ENCODE data around the gene FRMD8.

The FRMD8 gene, protein sequence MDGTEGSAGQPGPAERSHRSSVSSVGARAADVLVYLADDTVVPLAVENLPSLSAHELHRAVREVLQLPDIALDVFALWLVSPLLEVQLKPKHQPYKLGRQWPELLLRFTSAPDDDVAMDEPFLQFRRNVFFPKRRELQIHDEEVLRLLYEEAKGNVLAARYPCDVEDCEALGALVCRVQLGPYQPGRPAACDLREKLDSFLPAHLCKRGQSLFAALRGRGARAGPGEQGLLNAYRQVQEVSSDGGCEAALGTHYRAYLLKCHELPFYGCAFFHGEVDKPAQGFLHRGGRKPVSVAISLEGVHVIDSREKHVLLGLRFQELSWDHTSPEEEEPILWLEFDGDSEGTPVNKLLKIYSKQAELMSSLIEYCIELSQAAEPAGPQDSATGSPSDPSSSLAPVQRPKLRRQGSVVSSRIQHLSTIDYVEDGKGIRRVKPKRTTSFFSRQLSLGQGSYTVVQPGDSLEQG

DNA sequence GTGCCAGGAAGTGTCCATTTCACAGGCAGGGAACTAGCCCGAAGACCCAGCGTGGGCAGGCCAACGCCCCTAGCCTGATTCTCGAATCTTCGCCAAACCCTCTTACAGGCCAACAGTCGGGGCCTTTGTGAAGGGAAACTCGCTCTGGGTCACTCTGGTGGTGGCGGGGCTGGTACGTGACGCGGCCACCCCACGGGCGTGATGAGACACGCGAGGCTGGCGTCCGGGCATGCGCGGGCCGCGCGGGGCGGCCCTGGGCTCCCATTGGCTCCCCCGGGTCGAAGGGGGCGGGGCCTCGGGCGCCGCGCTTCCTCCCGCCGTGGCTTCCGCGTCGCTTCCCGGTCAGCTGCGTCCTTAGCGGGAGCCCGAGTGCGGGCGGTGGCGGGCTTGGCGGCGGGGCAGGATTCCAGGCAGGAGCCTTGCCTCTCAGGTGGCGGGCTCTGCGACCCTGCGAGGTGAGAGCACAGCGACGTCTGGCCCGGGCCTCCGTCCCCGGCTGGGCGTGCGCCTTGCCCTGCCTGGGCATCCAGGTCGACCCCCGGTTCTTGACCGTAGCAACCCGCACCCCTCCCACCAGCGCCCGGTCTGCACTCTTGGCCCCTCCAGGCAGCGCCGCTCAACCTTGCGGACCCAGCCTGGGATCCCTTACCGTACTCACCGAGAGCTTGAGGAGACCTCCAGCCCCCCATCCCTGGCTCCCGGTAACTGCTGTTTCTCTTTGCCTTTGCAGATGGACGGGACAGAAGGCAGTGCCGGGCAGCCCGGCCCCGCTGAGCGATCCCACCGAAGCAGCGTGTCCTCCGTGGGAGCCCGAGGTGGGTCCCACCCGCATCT is at the start of gene FRMD8:
Gene FRMD8 (plus strand): TSS at position 331 of the 834 bp plus-strand sequence. CDS start 400 bp downstream, at position 731.
- peak; percentile 87 for DNase-seq (ENCODE audit: low read depth)

DNA sequence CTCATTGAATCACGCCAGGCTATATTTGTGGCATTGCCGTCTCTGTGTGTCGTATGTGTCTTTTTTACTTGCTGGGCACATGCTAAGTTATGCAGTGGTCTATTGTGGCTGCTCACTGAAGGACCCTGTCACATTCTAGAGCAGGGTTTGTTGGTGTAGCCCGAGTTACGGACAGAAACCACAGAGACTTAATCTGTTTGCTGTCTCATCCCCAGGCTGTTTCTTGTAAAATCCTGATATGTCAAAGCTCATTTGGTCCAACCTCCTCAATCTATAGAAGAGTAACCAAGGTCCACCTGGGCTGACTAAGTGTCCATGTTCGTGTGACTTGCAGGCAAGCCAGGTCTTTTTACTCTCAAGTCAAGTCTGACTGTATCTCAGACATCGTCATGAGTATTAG is 47.8 kb upstream of the FRMD8 start:
- no peak for DNase-seq (ENCODE audit: low read depth)

DNA sequence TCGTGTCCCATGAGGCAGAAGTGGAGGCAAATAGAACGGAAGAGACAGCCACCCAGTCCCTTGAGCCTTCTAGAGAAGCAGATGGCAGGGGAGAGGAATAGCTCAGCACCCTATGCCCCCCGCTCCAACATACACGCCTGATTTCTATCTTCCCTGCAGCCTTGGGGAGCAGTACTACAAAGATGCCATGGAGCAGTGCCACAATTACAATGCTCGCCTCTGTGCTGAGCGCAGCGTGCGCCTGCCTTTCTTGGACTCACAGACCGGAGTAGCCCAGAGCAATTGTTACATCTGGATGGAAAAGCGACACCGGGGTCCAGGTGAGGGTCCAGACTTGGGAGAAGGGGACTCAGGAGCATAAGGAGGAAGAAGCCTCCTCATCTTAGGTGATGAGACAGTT is 46.2 kb upstream of the FRMD8 start:
- DNase-seq (ENCODE audit: low read depth): no peak

DNA sequence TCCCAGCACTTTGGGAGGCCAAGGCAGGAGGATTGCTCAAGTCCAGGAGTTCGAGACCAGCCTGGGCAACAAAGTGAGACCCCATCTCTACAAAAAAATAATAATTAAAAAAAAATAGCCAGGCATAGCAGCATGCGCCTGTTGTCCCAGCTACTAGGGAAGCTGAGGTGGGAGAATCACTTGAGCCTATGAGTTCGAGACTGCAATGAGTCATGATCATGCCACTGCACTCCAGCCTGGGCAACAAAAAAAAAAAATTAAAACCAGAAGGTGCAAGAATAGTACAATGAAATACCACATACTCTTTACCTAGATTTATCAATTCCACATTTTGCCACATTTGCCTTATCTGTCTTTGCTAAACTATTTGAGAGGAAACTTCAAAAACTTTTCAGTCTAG is 44.6 kb upstream of the FRMD8 start:
- DNase-seq (ENCODE audit: low read depth): no peak

DNA sequence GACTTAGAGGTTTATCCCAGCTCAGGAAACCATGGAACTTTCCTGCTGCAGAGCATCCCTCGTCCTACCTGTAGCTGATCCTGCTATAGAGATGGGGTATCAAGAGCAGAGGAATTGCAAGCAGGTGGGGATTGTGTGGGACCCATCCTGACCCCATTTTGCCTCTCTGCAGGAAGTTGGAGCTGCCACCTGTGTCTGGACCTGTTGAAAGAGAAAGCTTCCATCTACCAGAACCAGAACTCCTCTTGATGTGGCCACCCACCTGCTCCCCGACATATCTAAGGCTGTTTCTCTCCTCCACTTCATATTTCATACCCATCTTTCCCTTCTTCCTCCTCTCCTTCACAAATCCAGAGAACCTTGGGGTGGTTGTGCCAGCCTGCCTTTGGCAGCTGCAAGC is 34.9 kb upstream of the FRMD8 start:
- no peak for DNase-seq (ENCODE audit: low read depth)

DNA sequence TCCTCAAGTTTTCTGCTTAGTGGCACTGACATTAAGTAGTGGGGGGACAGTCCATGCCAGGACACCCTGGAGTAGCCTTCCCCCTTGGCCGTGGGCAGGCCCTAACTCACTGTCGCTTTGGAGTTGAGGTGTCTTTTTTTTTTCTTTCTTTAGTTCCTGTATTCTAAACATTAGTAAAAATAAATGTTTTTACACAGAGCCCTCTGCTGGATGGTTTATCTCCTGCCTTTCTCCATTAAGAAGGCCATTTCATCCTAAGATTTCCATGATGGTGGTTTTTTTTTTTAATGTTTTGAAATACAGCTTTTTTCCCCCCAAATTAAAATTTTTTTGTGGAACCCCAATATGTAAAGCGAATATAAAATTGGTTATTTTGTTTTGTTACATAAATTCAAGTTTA is 33.7 kb upstream of the FRMD8 start:
- no peak for DNase-seq (ENCODE audit: low read depth)

DNA sequence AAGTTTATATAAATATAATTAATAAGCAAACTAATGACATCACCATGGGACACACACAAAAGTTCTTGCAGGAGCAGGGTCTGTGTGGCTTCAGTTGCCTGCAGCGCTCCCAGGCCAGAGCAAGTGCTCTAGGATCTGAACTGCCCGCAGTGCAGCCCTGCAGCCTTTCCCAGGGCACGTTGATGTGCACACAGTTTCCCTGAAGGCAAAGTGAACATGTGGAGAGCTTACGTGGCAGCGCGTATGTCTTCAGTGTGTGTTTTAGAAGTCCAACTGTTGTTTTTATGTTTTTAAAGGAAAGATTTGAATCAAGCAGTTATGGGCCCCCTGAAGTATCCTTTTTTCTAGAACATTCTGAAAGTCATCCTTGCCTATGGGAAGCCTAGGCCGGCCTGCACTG is 33.1 kb upstream of the FRMD8 start:
- no peak for DNase-seq (ENCODE audit: low read depth)

DNA sequence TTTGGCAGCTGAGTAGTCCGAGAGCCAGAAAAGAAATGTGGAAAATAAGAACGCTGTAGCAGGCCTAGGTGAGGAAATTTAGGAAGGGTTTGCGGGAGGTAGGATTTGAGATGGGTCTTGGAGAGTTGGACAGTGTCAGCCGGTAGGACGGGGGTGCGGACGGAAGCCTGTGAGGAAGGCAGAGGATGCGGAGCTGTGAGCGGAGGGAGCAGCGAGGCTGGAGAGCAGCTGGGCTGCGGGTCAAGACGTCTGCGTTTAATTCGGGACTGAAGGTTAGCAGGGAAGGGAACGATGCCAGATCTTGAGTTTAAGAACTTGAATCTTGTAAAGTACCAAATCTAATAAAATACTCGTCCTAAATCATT is 32.6 kb upstream of the FRMD8 start:
- no peak for DNase-seq (ENCODE audit: low read depth)

DNA sequence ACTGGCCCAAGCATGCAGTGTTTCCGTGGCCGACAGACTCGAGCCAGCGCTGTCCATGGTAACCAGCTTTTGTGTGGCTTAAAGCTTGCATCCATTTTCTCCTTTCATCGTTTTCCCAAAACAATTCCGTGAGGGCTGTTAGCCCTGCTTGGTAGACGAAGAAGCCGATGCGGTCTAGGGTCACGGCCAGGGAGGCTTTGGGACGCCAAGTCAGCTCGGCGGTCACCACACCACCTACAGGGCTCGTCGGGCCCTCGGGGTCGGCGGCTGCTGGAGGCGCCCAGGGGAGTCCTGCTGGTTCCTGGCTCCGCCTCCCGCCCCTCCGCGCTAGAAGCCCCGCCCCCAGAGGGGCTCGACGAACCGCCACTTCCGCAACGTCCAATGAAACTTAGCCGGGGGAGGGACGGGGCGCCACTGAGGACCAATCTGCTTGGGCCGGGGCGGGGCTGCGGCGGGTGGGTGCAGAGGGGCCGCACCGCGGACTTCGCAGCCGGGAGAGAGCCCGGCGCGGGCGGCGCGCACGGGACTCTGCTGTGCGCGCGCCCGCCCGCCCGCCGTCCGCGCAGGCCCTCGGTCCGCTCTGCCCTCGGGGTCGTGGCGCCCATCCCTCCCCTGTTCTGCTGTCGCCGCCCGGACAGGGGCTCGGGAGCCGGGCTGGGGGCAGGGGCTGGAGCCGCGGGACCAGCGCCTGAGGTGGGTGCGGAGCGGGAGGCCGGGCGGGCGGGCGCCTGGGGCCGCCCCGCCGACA is 32.0 kb upstream of the FRMD8 start, which contains the start of gene TIGD3:
Gene TIGD3 (plus strand): TSS at position 487 of the 748 bp plus-strand sequence. CDS start 1,058 bp downstream, outside the sequence.
- peak; percentile 92 for DNase-seq (ENCODE audit: low read depth)

DNA sequence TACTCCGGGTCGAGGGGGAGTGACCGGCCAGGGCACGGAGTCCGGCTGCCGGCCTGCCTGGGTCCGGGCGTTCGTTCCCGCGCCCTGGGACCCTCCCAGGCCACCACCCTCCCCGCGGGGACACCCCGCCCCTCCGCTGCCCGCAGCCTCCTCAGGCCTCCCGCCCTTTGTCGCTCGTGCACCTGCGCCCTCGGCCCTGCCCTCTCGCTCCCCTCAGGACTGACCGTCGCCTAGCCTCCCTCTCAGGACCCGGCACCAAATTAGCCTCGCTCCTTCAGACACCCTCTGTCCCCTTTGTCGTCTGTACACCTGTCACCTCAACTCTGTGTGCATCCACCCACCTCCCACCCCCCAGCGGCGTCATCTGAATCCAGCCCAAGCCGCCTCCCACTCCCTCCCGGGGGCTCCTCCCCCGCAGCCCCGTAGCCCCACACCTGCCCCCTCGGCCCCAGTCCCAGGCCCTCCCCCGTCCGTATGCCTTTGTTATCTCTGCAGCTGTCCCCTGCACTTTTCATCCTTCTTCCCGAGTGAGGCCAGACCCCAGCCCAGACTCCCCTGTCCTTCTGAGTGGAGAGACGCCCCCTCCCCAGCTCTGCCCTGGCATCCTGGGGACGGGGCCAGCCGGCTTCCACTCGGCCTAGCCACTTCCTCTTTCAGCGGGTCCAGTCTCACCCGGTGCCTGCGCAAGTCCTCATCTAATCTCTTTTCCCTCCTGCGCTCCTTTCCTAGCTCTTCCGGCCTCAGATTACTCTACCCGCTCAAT is 31.2 kb upstream of the FRMD8 start:
- DNase-seq (ENCODE audit: low read depth): peak; percentile 49

DNA sequence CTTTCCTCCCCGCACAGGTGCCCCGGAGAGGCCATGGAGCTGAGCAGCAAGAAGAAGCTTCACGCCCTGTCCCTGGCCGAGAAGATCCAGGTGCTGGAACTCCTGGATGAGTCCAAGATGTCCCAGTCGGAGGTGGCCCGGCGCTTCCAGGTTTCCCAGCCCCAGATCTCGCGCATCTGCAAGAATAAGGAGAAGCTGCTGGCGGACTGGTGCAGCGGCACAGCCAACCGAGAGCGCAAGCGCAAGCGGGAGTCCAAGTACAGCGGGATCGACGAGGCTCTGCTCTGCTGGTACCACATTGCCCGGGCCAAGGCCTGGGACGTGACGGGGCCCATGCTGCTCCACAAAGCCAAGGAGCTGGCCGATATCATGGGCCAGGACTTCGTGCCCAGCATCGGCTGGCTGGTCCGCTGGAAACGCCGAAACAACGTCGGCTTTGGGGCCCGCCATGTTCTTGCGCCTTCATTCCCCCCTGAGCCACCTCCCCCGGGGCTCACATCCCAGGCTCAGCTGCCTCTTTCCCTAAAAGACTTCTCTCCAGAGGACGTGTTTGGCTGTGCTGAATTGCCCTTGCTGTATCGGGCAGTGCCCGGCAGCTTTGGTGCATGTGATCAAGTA is 30.6 kb upstream of the FRMD8 start:
- no peak for DNase-seq (ENCODE audit: low read depth)

DNA sequence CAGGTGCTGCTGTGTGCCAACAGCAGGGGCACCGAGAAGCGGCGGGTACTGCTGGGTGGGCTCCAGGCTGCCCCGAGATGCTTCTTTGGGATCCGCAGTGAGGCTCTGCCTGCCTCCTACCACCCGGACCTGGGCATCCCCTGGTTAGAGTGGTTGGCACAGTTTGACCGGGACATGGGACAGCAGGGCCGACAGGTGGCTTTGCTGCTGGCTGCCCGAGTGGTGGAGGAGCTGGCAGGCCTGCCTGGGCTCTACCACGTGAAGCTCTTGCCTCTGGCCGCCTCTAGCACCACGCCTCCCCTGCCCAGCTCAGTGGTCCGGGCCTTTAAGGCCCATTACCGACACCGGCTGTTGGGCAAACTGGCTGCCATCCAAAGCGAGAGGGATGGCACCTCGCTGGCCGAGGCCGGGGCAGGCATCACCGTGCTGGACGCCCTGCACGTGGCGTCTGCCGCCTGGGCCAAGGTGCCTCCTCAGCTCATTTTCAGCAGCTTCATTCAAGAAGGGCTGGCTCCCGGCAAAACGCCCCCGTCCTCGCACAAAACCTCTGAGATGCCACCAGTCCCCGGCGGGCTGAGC is 30.0 kb upstream of the FRMD8 start:
- no peak for DNase-seq (ENCODE audit: low read depth)

DNA sequence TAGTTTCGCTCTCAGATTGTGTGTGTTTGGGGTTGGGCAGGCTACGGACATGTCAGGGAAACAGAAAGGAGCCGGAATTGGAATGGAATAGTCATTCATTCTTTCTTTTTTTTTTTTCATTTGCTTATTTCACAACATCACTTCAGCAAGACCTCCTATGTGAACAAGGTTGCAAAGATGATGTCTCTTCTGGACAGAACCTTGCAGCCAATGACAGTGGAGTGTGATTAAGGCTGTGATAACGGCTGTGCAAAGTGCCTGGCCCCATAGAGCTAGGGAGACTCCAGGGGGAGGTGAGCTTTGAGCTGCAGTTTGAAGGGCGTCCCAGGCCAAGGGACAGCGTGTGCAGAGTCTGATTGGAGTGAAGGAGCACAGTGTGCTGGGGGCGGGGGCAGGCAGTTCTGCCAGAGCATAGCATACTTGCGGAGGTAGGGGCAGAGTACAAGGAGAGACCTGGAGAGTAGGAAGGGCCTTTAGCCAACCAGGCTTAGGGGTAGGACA is 28.5 kb upstream of the FRMD8 start:
- DNase-seq (ENCODE audit: low read depth): no peak

DNA sequence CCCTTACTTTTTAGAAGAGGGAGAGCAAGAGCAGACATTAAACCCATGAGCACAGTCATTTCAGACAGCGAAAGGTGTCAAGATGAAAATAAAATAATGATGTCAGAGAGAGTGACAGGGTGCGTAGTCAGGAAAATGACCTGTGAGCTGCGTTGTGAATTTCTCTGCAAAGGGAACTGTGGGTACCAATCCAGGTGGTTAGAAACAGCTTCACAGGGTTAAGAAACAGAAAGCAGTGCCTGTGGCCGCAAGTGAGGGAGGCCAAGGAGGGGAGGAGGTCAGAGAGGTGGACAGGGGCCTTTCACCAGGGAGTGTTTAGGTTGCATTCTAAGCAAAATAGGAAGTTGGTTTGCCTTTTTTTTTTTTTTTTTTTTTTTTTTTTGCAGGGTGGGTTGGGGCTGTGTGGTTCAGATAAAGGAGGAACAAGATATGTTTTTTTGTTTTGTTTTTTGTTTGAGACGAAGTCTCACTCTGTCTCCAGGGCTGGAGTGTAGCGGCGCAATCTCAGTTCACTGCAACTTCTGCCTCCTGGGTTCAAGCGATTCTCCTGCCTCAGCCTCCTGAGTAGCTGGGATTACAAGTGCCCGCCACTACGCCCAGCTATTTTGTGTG is 24.0 kb upstream of the FRMD8 start:
- DNase-seq (ENCODE audit: low read depth): no peak

DNA sequence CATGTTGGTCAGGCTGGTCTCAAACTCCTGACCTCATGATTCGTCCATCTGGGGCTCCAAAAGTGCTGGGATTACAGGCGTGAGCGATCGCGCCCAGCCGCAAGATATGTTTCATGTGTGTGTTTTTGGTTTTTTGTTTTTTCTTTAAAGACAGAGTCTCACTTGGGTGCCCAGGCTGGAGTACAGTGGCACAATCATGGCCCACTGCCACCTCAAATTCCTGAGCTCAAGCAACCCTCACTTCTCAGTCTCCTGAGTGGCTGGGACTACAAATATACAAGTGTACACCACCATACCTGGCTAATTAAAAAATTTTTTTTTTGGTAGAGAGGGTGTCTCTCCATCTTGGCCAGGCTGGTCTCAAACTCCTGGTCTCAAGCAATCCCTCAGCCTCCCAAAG is 23.5 kb upstream of the FRMD8 start:
- DNase-seq (ENCODE audit: low read depth): no peak

DNA sequence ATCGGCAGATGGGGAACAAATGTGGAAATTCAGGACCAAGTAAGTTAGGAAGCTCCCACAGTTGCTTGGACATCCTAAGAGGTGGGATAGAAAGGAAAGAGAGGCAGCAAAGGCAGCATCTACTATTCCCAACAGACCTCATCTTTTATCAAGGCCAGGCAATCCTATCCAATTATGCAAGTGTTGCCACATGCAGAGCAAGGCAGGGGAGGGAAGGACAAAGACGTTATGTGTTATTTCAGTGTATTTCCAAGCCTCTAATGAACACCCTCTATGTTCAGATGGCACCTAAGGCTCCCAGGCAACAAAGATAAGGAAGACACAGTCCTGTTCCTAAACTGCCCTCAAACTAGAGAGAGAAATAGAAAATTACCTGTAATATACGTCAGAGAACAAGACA is 22.7 kb upstream of the FRMD8 start:
- DNase-seq (ENCODE audit: low read depth): no peak

DNA sequence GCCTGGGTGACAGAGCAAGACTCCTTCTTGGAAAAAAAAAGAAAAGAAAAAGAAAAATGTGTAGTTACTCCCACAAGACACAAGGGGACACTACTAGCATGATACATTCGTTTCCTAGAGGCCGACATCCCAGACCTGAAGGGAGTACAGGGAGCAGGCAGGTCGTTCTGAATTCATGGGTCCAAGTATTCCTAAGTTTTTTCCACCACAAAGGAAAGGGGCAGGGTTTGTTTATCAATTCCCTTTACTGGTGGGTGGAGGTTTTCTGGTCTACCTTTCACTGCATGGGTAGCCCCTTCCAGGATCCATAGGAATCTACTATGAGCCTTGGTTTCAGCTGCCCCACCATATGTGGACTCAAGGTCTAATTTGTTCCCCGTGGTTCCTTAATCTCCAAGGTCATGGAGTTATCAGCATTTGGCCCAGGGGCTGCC is 20.1 kb upstream of the FRMD8 start:
- no peak for DNase-seq (ENCODE audit: low read depth)

DNA sequence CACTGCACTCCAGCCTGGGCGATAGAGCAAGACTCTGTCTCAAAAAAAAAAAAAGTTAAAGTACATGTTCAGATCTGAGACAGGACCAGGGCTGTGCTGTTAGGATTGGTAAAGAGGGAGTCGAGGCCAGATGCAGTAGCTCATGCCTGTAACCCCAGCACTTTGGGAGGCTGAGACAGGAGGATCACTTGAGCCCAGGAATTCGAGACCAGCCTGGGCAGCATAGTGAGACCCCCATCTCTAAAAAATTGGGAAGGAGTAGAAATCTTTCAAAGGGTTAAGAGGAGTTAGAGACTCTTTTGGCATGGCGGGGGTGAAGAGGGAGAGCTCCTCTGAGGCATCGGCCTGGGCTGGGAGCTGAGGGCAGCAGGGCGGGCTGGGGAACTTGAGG is 15.8 kb upstream of the FRMD8 start:
- DNase-seq (ENCODE audit: low read depth): no peak

DNA sequence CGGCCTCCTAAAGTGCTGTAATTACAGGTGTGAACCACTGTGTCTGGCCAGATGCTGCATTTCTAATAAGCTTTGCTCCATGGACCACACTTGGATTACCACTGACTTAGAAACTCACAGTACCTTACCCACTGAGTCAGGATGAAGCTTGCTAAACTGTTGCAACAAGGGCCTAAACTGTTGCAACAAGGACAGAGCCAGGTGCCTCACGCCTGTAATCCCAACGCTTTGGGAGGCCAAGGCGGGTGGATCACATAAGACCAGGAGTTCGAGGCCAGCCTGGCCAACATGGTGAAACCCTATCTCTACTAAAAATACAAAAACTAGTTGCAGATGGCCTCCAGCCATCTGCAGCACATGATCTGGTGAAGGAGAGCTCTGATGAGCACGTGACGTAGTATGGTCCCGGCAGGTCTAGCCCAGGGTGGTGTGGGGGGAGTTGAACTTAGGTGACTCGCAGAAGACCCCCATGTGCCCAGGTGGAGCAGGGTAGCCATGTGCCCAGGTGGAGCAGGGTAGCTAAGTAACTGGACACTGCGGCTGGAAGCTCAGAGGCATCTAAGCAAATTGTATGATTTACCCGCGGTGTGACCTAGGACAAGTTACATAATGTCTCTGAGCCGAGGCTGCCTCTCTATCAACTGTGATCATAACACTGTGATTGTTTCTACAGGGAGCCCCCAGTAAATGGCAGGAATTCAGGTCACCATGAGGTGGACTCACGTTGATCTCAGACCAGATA is 12.4 kb upstream of the FRMD8 start:
- no peak for DNase-seq (ENCODE audit: low read depth)

All from activated T-helper 1 cell treated with Interleukin-2 at 50 U/mL for 16 hours (primary cell).